Measurements from ENCODE around the gene ARL14. TPM values are rescaled to one million over a fixed set of nuclear protein-coding genes. Genes with fewer than 3 reads are reported as not detected.

Gene ARL14
- total RNA-seq, result not detected in 2 replicates

- no peaks in the 10 kb centered on the region for H3K9me3 ChIP-seq (ENCODE audit: low read depth, low read length)
- no peak for TF ChIP-seq CTCF (IDR thresholded peaks at IDR 0.05; ENCODE audit: extremely low read depth, low read depth, low read length)
- H3K79me2 ChIP-seq (ENCODE audit: insufficient read depth, low read length), result no peaks in the 10 kb centered on the region
- no peaks in the 10 kb centered on the region for H4K20me1 ChIP-seq (ENCODE audit: insufficient read depth, low read length)
- no peak within 1 kb of the TSS for H3K4me3 ChIP-seq (ENCODE audit: insufficient read depth, low read length)
- H3K4me2 ChIP-seq (ENCODE audit: insufficient read depth, low read length), result peak within 1 kb of the TSS; percentile 4
- H3K27me3 ChIP-seq (ENCODE audit: insufficient read depth, low read length), result peaks cover 8% of the 10 kb centered on the region
- no peaks in the 10 kb centered on the region for H3K36me3 ChIP-seq (ENCODE audit: insufficient read depth, low read length)
- no peak for DNase-seq (ENCODE audit: insufficient read length, low spot score, missing footprints)
- H2AFZ ChIP-seq (ENCODE audit: low read length), result peak within 1 kb of the TSS; percentile 2
- peaks cover 6% of the 10 kb centered on the region for H3K4me1 ChIP-seq (ENCODE audit: insufficient read depth, low read length)
- H3K27ac ChIP-seq (ENCODE audit: low read depth, low read length), result no peak within 1 kb of the TSS
These were observed at the start of gene ARL14 for GRCh38 chr3:160676547-160677303. Gene ARL14 (plus strand): TSS chr3:160677160. CDS start chr3:160677347, 187 bp downstream.

GRCh38 chr3:160629491-160629890, 47.5 kb upstream of the ARL14 start:
- H3K4me3 ChIP-seq (ENCODE audit: insufficient read depth, low read length), result no peak overlapping the region
- H3K79me2 ChIP-seq (ENCODE audit: insufficient read depth, low read length), result no peaks in the 10 kb centered on the region
- DNase-seq (ENCODE audit: insufficient read length, low spot score, missing footprints), result no peak
- no peaks in the 10 kb centered on the region for H3K4me1 ChIP-seq (ENCODE audit: insufficient read depth, low read length)
- no peak overlapping the region for H2AFZ ChIP-seq (ENCODE audit: low read length)
- TF ChIP-seq CTCF (IDR thresholded peaks at IDR 0.05; ENCODE audit: extremely low read depth, low read depth, low read length), result no peak
- no peaks in the 10 kb centered on the region for H3K36me3 ChIP-seq (ENCODE audit: insufficient read depth, low read length)
- H4K20me1 ChIP-seq (ENCODE audit: insufficient read depth, low read length), result no peaks in the 10 kb centered on the region
- H3K27me3 ChIP-seq (ENCODE audit: insufficient read depth, low read length), result no peaks in the 10 kb centered on the region
- no peak overlapping the region for H3K27ac ChIP-seq (ENCODE audit: low read depth, low read length)
- no peaks in the 10 kb centered on the region for H3K9me3 ChIP-seq (ENCODE audit: low read depth, low read length)
- H3K4me2 ChIP-seq (ENCODE audit: insufficient read depth, low read length), result no peak overlapping the region

- Histone ChIP-seq H3K9me3 (ENCODE audit: low read depth, low read length) (no peaks in the 10 kb centered on the region), H3K4me2 (ENCODE audit: insufficient read depth, low read length) (no peak overlapping the region), H3K4me1 (ENCODE audit: insufficient read depth, low read length) (no peaks in the 10 kb centered on the region), H3K4me3 (ENCODE audit: insufficient read depth, low read length) (no peak overlapping the region), H3K36me3 (ENCODE audit: insufficient read depth, low read length) (no peaks in the 10 kb centered on the region), H3K79me2 (ENCODE audit: insufficient read depth, low read length) (no peaks in the 10 kb centered on the region), H4K20me1 (ENCODE audit: insufficient read depth, low read length) (no peaks in the 10 kb centered on the region), H3K27ac (ENCODE audit: low read depth, low read length) (no peak overlapping the region), H2AFZ (ENCODE audit: low read length) (no peak overlapping the region), H3K27me3 (ENCODE audit: insufficient read depth, low read length) (no peaks in the 10 kb centered on the region)
- no peak for TF ChIP-seq CTCF (IDR thresholded peaks at IDR 0.05; ENCODE audit: extremely low read depth, low read depth, low read length)
- no peak for DNase-seq (ENCODE audit: insufficient read length, low spot score, missing footprints)
These were observed 43.4 kb upstream of the ARL14 start for GRCh38 chr3:160633361-160634083.

GRCh38 chr3:160635213-160635612, 41.7 kb upstream of the ARL14 start:
- H3K79me2 ChIP-seq (ENCODE audit: insufficient read depth, low read length), result no peaks in the 10 kb centered on the region
- H2AFZ ChIP-seq (ENCODE audit: low read length), result no peak overlapping the region
- H3K27me3 ChIP-seq (ENCODE audit: insufficient read depth, low read length), result no peaks in the 10 kb centered on the region
- H3K27ac ChIP-seq (ENCODE audit: low read depth, low read length), result no peak overlapping the region
- no peak overlapping the region for H3K4me2 ChIP-seq (ENCODE audit: insufficient read depth, low read length)
- DNase-seq (ENCODE audit: insufficient read length, low spot score, missing footprints), result no peak
- H3K4me1 ChIP-seq (ENCODE audit: insufficient read depth, low read length), result no peaks in the 10 kb centered on the region
- H3K9me3 ChIP-seq (ENCODE audit: low read depth, low read length), result no peaks in the 10 kb centered on the region
- no peaks in the 10 kb centered on the region for H3K36me3 ChIP-seq (ENCODE audit: insufficient read depth, low read length)
- H4K20me1 ChIP-seq (ENCODE audit: insufficient read depth, low read length), result no peaks in the 10 kb centered on the region
- H3K4me3 ChIP-seq (ENCODE audit: insufficient read depth, low read length), result no peak overlapping the region
- no peak for TF ChIP-seq CTCF (IDR thresholded peaks at IDR 0.05; ENCODE audit: extremely low read depth, low read depth, low read length)

Data from osteoblast (primary cell).